ENCODE measurements around the gene CLCNKB.
"Not testable (repeated sequence)": the region's sequence is repeated elsewhere in the genome, so short reads cannot be mapped to it uniquely, and the experiment has no call there.

The CLCNKB gene

DNA sequence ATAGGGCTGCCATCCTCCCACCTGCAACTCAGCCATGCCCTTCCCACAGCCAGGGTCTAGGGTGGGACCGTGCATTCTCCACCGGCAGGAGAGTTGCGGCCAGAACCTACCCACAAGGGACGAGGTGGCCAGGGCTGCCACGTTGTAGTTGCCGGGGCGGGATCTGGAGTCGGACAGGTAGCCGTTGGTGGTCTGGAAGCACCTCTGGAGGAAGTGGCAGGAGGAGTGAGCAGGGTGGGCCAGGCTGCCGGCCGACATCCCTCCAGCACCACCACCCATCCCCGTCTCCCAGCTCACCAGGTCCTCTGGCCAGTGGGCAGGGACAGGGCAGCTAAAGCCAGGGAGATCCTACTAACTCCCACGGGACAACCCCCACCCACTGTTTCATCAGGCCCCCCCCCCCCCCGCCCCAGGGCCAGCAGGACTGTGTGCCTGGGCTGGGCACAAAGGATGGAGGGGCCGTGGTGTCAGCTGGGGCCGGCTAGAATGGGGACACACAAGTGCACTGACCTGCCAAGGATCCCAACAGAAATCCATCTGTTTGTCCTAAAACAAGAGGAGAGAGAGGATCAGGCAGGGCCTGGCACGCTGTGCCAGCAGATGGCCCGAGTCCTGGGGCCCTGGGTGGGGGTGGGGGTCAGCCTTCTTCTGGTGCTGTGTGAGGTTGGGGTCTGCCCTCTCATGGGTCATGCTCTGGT, 18.6 kb downstream of the CLCNKB start:
- DNase-seq = not testable (repeated sequence)

DNA sequence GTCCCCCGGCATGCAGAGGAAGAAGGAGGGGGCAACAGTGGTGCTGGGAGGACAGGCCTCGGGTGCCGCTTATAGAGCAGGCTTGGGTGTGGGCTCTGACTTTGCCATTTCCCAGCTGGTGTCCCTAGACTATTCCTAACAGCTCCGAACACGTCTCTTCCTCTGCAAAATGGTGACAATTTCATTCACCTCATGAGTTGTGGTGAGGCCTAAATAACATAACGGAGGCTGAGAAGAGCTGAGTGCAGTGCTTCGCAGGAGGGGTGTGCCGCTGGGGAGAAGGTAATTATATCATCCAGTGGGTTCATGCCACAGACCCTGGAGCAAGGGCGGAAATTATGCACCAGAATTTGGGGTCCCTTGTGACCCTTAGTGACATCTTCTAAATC, 19.1 kb downstream of the CLCNKB start:
- not testable (repeated sequence) for DNase-seq

DNA sequence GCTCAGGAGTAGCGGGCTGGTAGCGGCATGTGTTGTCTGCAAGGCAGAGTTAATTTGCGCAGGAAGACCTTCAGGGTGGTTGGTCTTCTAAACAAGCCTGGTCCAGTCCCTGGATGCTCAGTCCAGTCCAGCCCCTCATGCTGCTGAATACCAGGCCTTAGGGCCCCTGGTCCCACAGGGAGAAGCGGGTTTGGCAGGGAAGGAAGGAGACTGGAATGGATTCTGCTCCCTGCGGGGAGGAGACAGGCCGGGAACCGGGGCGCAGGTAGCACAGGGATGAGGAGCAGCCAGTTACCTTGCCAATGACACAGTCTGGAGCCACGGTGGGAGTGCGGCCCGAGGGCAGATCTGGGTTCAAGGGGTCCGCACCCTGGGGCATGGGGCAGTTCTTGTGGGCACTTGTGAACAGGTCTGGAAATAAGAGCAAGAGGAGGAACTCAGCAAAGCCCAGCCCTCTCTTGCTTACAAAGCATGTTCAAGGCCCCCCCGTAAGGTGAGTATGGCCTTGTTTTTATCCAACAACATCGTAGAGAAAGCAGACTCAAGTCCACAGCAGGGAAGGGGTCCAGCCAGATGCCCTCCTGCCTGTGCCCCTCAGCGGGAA, 19.7 kb downstream of the CLCNKB start:
- no peak for DNase-seq

DNA sequence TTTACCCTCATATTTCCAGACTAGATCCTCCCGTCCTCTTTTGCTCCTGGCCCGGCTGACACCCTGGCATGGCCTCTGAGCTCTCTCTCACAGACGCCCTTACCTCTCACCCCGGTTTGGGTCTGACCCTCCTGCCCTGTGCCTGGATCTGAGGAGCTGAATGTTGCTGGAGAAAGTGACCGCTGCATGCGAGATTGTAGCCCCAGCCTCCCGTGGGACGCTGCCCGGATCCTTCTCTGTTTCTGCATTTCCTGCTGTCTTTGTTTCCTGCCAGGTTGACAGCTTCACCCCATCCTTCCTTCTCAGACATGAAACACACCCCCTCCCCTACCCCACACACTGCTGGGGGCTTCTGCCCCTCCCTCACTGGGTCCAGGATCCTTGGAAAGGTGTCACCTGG, 20.3 kb downstream of the CLCNKB start:
- DNase-seq = no peak

DNA sequence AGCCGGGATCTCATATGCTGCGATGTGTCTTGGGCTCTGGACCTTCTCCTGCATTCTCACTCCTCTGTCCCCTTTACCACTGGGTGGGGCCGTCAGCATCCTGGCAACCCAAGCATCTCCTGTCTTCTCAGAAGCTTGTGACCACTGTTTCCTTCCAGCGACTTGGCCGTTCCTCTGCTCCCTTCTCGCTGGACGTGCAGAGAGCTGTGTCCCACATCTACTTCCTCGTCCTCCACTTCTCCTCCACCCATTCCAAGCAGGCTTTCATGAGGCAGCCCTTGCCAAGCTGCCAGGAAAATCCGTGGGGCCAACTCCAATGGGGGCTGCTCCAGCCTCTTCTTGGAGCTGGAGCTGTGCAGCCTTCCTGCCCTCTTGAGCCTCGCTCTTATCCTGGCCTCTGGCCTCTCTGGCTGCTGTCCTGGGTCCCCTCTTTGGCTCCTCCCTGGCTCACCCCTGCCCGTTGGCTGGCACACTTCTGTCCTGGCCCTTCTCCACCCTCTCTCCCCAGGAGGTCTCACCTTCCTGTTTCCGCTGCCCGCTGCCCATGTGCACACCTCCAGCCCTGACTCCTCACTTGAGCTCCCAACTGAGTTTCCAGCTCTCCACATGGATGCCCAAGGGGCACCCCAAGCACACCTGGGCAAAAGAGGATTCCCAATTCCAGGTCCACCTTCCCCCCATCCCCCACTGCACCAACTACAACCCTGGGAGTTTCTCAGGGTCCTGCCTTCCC, 21.1 kb downstream of the CLCNKB start:
- DNase-seq = no peak

DNA sequence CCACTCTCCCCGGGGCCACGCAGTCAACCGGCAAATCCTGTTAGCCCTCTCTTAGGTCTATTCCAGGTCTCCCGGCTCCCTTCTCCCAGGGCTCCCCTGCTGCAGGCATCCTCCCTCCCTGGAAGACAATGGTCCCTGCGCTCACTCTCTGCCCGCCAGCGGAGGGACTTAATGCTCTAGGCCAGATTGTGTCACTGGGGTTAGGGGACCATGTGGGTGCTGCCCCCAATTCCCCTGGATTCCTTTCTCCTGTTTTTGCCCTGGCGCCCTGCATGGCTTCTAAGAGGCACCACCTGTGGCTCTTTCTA, 21.6 kb downstream of the CLCNKB start:
- DNase-seq = no peak

DNA sequence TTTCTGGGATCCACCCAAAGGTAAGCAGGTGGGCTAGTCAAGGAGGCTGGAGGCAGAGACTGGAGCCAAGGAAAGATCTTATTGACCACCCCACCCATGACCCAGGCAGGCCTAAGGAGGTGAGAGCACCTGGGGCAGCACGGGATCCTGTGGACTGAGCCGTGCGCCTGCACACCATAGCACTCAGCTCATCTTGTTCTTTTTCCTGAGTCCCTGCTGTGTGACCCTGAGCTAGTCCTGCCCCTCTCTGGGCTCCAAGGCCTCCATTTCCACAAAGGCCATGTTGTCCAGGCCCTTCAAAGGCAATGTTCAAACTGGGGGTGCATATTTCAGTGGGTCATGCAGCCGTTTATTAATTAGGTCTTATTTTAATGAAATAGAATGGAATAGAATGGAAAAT, 22.7 kb downstream of the CLCNKB start:
- no peak for DNase-seq

DNA sequence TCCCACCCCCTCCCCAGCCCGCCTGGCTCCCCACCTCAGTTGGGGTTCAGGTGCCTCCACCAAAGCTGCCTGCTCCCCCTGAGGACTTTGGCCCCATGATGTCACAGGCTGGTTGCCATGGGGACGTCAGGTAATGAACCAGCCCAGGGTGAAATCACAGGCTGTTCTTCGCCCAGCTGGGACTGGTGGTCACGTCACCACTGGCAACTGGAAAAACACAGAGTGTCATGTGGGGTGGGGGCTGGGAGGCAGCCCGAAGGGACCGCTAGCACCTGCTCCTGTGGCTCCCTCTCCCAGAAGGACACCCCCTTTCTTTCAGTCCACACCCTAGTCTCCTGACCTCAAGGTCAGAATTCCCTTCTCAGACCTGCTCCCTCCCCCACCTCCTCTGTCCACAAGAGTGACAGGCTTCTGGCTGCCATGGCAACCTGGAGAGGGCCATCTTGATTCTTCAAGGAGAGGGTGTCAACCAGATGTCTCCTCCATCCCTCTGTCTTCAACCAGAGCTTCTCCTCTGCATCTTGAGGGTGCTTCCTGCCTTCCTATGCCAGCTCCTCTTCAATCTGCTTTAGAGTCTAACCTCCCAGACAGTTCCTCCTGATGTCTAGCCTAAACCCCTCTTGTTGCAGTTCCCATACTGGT, 23.7 kb downstream of the CLCNKB start:
- no peak for DNase-seq

DNA sequence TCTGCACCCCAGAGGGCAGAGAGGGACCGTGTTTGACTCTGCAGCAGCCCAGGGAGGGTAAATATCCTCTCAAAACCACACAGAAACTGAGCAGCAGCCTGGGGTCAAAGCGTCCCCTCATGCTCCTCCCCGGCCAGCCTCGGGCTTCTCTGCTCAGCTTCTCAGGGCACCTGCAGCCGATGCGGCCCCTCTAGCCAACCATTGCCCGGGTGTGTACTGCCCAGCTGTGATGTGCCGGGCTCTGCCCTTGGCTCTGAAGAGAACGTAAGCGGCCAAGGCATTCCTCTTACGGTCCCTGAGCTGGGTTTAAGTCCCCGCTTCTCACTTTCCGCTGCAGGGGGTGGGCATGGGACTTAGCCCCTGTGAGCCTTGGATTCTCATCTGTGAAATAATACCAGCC, 24.4 kb downstream of the CLCNKB start:
- DNase-seq = no peak

DNA sequence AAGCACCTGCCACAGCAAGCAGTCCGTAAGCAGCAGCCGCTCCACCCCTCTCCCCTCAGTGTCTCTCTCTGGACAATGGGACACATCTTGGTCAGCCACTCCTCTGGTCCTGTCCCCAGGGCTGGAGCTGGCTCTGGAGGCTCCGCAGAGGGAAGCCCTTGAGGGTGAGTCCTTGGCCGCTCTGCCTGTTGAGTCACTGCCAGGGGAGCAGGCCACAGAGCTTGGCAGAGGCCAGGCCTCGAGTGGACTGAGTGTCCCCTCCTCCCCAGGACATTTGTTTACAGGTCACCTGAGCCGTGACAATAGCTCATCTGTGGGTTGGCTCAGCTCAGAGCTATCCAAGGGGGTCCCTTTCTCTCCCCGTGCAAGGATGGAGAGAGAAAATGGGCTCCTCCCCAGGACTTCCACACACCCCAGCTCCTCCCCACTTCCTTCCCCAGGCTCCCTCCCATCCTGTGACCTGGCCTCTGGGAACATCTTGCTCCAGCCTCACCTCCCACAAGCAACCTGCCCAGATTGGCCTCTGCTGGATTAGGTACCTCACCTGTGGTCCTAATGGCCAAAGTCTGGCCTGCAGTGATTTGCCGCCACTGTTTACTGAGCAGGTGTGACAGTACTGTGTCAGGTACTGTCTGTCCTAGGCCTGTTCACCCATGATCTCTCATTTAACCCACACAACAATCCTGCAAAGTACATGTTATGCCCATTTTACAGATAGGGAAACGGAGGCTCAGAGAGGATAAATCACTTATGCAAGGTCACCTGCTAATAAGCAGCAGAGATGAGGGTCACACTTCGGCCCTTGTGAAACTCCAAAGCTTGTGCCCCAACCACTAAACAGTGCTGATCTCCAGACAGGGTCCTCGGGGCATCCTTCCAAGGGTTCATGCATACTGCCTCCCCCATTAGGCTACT, 25.0 kb downstream of the CLCNKB start:
- no peak for DNase-seq

DNA sequence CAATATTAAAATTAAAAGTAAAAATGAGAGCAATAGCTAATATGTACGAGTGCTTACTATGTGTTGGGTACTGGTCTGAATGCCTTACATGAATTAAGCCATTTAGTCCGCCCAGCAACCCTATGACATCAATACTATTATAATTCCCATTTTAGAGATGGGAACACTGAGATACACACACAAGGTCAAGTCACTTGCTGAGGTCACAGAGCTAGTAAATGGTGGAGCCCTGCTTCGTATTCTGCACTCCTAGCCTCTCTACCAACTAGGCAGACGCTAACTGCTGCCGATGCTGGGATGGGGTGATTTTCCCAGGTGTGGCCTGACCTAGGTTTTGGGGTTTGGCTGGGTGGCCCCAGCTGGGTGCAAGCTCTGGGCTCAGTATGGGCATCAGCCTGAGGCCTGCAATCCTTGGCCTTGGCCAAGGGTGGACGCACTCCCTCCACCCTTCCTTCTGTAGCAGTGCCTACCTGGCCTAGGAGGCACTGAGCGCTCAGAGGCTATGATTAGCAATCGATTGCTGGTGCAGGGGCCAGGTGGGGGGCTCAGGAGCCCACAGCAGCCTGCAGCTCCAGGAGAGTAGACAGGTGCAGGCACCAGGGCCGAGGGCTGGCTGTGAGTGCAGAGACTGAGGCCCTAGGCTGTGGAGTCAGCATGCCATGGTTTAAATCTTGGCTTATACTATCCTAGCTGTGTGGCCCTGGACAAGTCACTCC, 27.2 kb downstream of the CLCNKB start:
- no peak for DNase-seq

DNA sequence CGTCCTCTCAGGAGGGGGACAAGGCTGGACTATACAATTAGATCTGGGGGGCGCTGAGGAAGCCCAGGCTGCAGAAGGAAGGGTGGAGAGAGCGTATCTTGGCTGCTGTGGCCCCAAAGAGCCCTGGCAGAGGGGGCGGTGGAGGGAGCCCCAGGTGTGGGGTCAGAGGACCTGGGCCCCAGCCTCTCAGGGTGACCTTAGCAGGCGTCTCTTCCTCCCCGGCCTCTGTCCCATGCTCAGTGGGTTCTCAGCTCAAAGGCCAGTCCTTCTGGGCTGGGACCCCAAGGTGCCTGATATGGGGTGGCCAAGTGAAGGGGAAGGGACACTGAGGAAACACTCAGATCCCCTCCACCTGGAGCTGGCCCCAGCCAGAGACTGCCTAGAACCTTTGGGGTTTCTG, 28.0 kb downstream of the CLCNKB start:
- no peak for DNase-seq

DNA sequence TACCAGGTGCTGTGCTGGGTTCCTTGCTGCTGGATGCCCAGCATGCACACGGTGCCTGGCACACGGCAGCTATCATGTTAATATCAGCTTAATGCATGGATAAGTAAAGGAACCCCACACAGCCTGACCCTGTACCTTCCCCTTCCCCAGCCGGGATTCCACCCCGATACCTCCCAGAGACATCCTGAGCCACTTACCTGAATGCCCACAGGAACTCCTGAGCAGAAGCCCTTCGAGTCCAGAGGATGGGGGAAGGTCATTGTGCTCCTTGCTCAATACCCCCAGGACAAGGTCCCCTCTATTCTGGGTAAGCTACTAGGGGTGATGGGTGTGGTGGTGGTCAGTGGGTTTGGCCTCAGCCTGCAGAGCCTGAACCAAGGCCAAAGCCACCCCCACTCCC, 28.5 kb downstream of the CLCNKB start:
- no peak for DNase-seq

DNA sequence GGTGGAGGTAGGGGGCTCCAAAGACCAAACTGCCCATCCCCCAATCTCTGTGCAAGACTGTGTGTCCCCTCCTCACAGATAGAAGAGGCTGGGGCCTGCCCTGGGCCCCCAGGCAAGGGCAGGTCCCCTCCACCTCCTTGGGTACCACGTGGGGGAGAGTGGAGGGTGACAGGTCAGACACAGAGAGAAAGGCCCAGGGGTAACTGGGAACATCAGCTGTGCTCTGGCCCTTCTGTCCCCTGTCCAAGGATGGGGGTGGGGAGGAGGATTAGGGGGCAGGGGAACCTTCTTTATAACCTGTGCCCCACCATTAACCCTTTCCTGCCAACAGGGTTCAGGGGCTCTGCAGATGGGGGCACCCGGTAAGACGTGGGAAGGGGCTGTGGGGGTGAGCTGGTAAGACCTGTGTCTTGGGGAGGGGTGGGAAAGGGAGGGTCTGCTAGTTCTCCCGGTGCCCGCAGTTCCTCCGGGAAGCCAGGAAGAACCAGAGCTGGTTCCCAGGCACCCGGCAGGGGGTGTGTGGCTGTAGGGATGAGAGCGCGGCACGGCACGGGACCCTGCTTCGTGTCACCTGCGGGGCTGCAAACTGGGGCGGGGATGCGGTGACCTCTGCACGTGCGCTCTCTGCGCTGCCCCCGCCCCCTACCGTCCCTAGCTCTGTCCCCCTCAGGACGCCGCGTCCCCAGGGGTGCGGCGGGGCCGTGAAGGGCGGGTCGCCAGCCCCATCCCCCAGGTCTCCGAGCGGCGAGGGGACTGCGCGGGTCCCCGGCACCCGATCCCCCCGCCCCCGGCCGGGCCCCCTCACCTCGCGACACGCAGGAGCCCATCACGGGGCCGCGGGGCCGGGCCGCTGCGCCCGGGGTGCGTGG, 29.3 kb downstream of the CLCNKB start:
- no peak for DNase-seq

DNA sequence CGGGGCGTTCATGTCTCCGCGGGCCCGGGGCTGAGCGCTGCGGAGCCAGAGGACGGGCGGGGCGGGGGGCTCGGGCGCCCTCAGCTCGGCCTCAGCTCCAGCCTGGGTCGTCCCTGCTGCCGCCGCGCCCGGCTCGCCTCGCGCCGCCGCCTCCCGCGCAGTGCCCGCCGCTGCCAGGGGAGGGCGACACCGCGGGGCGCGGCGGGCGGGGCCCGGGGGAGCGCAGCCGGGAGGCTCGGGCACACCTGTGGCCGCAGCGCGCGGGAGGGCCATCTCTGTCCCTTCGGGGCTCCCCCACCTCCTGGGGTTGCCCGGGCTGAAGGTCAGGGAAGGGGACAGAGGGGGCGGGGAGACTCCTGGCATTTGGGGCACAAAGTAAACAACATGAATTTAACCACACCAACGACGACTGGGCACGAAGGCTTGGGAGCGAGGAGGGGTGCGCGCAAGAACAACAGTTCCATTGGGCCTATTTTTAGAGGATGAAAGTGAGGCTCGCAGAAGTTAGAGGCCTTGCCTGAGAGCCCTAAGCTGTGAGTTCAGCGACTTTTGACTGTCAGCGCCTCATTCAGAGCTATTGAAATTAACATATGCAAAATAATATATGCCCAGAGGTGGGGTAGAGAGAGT, 30.0 kb downstream of the CLCNKB start, which contains the start of gene FAM131C:
Gene FAM131C (minus strand): TSS at position 162 of the 630 bp plus-strand sequence. CDS start 209 bp downstream, outside the sequence.
- peak; percentile 51 for DNase-seq

DNA sequence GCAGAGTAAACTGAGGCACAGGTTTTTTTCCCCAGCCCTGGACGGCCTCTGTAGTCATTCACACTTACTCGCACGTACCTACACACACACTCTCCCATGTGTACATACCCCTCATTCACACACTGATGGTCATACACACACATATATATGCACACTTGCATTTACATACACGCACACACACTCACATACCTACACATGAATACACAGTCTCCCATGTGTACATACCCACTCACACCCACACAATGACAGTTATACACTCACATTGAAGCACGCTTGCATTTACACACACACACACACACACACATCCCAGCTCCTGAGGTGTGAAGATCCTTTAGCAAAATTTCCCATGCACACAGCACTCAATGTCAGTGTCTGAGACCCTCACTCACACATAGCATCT, 30.6 kb downstream of the CLCNKB start:
- DNase-seq = no peak

DNA sequence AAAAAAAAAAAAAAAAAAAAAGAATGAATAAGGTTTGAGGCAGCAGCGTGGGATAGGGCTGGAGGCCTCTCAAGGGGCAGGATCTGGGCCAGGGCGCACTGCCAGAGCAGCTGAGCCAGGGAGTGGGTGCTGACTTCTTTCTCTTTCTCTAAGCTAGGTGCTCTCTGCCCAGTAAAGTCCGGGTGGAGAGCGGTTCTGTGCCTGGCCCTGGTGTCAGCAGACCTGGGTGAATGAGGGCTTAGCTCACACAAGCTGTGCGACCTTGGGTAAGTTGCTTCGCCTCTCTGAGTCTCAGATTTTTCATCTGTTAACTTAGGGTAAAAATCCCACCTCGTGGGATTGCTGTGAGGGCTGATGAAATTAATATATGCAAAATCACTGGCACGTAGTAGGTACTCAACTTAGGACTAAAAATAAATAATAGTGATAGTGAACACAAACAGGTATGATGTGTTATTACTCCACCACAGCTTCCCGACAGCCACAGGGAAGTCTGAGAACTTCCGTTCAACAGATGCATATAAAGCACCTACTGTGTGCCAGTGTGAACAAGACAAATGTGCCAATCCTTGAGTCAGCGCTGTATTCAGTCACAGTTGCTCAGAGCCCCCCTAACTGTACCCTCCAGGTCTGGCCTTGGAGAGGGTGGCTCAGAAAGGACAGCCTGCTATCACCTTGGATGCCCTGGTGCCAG, 31.9 kb downstream of the CLCNKB start:
- no peak for DNase-seq

DNA sequence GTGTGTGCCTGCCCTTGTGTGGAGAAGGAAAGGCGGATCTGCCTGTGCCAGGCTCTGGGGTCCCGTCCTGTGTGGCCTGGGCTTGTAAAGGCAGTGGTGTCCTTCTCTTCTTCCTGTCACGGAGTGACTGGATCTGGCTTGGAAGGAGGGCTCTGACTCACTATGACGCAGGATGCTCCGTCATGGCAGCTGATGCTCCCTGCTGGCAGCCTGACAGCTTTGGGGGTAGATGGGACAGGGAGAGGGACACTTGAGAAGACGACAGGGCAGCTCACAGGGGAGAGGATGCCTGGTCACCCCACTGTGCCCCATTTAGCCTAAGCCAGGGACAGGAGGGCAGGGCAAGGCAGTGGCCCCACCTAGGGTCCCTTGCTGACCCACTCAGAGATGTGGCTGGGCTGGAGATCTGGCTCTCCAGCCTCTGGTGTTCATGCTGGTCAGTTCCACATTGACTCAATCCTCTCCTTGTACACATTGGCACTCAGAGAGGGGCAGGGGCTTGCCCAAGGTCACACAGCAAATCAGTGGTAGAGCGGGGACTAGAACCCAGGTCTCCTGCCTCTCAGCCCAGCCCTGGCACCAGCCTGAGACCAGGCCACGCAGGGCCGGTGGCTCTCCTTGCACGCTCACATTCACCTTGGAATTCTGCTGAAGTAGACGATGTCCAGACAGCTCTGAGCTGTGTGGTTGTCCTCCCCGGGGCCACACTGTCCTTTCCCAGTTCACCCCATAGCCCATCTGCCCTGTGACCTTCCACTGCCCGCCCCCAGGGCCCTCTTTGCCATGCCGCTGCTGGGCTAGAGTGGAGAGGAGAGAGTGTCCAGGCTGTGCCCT, 32.7 kb downstream of the CLCNKB start:
- DNase-seq = no peak

DNA sequence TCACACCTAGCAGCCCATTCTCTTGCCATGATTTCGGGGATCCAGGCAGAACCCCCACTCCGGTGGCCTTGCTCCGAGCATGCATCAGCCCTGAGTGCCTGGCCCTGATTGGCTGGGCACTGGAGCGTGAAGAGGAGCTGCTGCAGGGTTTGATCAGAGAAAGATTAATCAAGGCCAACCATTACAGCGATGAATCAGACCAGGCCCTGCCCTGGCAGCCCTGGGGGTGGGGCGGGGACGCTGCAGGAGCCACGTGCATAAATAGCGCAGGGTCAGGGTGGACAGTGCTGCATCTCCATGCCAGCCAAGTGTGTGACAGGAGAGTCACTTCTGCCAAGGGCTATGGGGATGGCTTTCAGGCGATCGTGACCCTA, 33.3 kb downstream of the CLCNKB start:
- DNase-seq = no peak

All from stimulated activated CD4-positive, alpha-beta T cell treated with anti-CD3 and anti-CD28 coated beads, Interleukin-4, amount 100 ng/mL, for 1 hour (primary cell).